ENCODE data around the gene LEUTX.

The LEUTX gene

DNA sequence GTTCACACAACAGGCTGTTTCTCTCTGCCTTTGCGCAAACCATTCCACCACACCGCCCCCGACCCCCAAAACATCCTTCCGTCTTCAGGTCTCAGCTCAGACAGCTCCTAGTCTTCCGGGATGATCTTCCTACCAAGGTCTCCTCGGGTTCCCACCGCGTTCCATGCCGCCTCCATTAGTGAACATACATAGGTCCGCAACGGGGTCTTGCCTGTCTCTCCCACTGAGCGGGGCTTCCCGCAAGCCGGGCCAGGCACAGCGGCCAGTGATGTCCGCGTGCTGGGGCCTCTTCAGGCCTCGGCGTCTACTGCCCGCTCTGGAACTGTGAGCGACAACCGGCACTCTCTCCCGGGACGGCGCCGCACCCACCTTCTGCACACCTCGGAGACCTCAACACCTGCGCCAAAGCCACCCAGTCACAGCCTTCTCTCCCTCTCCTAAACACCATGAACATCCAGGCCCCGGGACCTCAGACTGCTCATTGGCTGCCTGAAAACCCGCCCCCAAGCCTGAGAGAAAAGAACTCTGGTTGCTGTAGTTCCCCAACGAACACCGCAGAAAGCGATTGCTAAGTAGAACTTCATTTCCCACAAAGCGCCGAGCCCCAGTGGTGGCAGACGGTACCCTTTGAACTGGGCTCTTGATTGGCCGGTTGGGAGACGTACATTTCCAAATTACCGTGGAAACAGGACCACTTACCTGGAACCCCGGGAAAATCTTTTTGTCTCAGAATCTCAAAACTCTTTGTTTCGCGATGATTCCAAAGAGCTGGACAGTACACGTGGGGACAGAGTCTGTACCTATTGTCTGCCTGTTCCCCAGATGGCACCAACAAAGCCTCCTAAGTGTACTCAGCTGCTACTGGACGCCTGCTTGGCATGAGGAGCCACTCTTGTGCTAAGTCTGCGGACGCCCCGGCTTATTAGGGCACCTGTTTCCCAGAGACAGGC is 45.8 kb downstream of the LEUTX start:
- DNase-seq (ENCODE audit: low read depth in 3 of 3): peak; percentile 62 to 80 (median 71)

DNA sequence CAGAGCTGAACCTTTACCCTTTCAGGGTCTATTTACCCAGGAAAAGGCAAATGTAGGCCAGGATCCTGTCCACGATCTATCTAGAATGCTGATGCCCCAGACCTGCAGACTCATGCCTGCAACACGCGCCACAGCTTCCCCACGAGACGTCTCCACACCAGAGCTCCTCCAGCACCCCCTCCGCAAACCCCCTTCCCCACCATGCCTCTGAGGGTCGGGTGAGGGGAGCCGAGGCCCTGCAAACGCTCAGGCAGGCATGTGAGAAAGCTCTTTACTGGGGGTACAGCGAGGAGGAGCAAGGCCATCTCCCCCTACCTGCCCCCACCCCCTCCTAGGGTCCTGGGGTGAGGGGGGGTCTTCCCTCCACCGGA is 46.4 kb downstream of the LEUTX start:
- no peak for DNase-seq (ENCODE audit: low read depth in 3 of 3)

- DNase-seq (ENCODE audit: low read depth in 3 of 3): no peak
Observed at GRCh38 chr19:39825531-39826076, 47.0 kb downstream of the LEUTX start.

DNA sequence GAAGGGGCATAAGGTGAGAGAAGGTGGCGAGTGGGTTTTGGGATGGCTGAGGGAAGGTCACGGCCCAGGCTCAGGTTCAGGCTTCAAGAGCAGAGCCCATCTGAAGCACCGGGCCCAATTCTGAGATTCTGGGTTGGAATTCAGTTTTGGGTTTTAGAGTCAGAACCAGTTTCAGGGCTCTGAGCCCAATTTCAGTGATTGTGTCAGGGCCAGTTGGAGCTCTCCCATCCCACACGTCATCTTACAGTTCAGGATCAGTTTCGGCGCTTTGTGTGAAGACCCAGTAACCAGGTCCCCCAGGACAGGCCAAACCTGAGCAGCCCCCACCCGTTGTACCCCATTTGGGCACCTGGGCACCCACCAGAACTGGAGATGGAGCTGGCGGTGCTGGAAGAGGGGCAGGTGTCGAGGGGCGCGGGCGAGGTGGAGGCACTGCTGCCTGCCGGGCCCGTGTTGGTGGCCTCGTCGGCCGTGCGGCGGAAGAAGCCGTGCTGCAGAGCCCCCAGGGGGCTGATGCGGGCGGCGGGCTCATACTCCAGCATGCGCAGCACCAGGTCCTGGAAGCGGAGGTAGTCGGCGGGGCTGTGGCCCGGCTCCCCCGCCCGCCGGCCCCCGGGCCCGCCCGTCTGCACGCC is 47.8 kb downstream of the LEUTX start:
- DNase-seq (ENCODE audit: low read depth in 3 of 3): no peak

DNA sequence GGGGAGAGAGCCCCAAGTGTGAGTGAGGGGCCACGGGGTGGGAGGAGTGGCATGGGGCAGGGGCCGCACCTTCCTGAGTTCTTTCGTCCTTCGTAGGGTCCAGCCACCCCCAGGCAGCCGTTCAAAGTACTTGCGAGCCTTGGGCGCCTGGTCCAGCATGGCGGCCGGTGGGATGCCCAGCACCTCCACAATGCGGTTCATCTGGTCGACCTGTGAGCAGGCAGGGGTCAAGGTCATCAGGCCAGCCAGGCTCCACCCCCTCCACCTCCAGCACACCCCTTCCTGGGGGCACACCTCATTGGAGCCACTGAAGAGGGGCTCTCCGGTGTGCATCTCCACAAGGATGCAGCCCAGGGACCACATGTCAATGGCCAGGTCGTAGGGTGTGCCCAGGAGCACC is 48.6 kb downstream of the LEUTX start:
- no peak for DNase-seq (ENCODE audit: low read depth in 3 of 3)

- no peak for DNase-seq (ENCODE audit: low read depth in 3 of 3)
Observed at GRCh38 chr19:39828015-39828653, 49.5 kb downstream of the LEUTX start.

- no peak for DNase-seq (ENCODE audit: low read depth in 3 of 3)
Observed at GRCh38 chr19:39828654-39829032, 50.0 kb downstream of the LEUTX start.

- no peak for DNase-seq (ENCODE audit: low read depth in 3 of 3)
Observed at GRCh38 chr19:39829702-39830275, 51.1 kb downstream of the LEUTX start.

DNA sequence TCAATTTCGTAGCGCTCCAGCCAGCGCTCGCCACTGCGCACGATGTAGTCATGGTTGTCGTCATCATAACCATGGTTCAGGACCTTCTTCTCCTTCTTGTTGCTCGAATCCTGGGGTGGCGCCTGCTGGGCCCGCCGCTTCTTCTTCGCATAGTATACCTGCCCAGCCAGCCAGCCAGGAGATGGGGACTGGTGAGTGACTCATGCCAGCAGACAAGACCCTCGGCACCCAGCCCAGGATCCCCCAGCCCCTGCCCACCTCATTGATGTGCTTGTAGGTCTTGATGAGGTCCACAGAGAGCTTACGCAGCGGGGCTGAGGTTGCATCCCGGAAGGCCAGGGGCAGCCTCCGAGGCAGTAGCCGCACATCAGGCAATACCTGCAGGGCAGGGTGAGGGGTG is 51.8 kb downstream of the LEUTX start:
- DNase-seq (ENCODE audit: low read depth in 3 of 3): no peak

DNA sequence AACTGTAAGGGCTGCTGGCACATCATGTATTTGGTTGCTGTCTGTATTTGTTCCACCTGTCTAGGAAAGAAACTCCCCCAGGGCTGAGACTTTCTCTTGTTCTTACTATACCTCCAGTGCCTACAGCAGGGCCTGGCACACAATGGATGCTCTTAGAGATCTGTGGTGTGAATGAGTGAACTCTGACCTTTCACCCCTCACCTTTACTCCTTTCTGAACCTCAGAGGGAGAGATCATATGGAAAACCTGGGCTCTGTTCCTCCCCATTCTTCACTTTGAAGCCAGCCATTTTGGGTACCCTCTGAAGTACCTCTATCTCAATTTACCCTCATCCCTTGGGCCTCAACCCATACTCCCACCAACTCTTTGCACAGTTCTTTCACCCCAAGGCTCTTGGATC is 52.2 kb downstream of the LEUTX start:
- no peak for DNase-seq (ENCODE audit: low read depth in 3 of 3)

DNA sequence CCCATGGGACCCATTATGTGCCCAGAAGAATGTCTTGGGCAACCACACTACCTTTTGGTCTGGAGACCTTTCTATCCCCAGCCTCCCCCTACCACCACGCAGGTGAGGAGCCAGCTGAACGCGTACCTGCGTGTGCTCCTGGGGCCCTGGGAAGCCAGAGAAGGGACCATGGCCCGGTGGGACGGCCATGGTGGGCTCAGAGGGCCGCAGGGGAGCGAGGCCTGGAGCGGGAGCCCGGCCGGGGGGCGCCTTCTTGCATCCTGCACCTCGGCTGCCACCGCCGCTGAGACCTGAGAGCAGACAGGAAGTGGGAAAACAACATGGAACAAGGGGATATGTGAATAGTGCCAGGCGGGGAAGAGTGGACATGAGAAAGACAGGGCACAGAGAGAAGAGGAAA is 53.0 kb downstream of the LEUTX start:
- no peak for DNase-seq (ENCODE audit: low read depth in 3 of 3)

DNA sequence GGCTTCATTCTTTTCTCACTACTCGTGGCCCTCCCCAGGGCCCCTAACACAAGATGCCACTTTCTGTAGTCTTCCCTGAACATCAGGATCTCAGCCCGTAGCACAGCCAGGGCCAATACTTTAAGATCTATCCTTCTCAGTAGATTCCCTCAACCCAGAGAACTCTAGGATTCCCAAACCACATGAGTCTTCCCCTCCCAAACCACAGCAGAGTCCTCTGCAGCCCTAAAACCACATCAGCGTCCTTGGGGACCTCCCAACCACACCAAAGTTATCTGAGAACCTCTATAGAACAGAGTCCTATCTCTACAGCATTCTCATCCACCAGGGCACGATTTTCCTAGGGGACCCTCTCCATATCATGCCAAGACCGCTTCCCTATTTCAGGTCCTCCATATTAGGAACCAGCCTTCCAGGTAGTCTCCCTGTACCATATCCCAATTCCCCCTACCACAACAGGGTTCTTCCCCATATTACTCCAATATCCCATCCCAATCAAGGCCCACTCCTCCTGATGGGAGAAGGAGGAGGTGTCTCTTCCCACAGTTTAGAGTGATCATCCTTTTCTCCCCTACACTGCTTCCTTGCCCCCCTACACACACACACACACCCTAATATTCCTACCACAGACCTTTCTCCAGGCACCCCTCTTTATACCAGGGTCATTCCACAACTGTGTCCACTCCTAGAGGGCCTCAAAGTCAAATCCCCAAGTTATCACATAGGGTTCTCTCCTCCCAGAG is 53.9 kb downstream of the LEUTX start:
- DNase-seq (ENCODE audit: low read depth in 3 of 3): no peak

DNA sequence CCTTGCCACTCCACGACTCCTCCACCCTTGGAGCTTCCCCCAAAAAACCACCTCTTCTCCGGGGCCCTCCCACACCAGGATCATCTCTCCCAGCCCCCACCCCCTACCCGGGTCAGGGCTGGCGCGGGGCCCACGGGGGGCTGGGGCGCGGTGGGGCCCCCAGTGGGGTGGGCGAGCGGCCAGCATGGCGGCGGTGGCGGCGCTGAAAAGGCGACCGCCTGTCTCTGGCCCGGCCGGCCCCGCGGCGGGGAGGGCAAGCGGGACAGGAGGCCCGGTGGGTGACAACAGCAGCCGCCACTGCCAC is 54.5 kb downstream of the LEUTX start:
- no peak for DNase-seq (ENCODE audit: low read depth in 3 of 3)

GRCh38 chr19:39833464-39834286 is 55.0 kb downstream of the LEUTX start, which contains the start of gene DYRK1B:
Gene DYRK1B (minus strand): TSS chr19:39834162. CDS start chr19:39831867, 2,295 bp downstream.
- peak; percentile 88 to 96 (median 88) for DNase-seq (ENCODE audit: low read depth in 3 of 3)

DNA sequence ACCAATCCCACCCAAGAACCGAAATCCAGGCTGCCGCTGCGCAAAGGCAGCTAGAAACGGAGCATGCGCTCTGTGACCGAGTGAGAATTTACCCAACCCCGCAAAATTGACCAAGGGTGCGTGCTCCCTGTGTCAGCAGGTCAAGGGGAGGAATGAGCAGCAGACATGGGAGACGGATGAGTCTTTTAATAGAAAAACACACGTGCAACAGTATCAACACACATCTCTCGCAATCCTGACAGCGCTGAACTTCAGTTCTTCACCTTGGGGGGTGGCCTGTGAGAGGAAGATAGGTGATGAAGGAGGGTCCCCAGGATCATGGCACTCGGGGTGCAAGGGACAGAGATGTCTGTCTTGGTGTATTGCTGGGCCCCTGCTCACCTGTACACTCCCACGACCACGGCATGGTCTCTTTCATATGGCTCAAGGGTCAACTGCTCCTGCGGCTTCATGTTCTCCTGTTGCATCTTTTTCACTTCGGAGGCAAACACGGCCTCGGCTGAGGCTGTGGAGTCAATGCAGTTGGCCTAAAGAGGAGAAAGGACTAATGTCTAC is 55.7 kb downstream of the LEUTX start:
- no peak for DNase-seq (ENCODE audit: low read depth in 3 of 3)

Data from stimulated activated CD4-positive, alpha-beta T cell treated with anti-CD3 and anti-CD28 coated beads, TNF-alpha, amount 100 ng/mL, for 4 hours (primary cell).